ENCODE results near the gene RELT. TPM values are rescaled to one million over a fixed set of nuclear protein-coding genes. Genes with fewer than 3 reads are reported as not detected.

RELT gene
- total and polyA plus RNA-seq, 2 experiments from 2014 or later: 2.0 to 6.3 TPM

- no peak for DNase-seq (ENCODE audit: low spot score)
- H3K4me1 ChIP-seq (ENCODE audit: insufficient read depth): peaks cover 40% of the 10 kb centered on the region
- H3F3A ChIP-seq (replicated peaks; ENCODE audit: low read depth): 0 out of 2 replicates have a peak, but pooled peaks cover 3% of the 10 kb centered on the region
- no peaks in the 10 kb centered on the region for H3K36me3 ChIP-seq (ENCODE audit: insufficient read depth)
- no peak overlapping the region for H3K27ac Mint-ChIP-seq
- H3K79me2 ChIP-seq (replicated peaks; ENCODE audit: insufficient read depth): no peaks in the 10 kb centered on the region
- peaks cover 50% of the 10 kb centered on the region for H3K4me1 Mint-ChIP-seq
- no peaks in the 10 kb centered on the region for H3K9me2 ChIP-seq (ENCODE audit: insufficient read depth)
- peaks cover 39% of the 10 kb centered on the region for H3K27me3 Mint-ChIP-seq (ENCODE audit: insufficient read depth, low read depth, poor library complexity)
- peaks cover 5% of the 10 kb centered on the region; the same call in 1 of the 2 replicates for H4K20me1 ChIP-seq (replicated peaks; ENCODE audit: insufficient read depth)
- no peaks in the 10 kb centered on the region for H3K36me3 Mint-ChIP-seq (ENCODE audit: low read depth)
- no peak for ATAC-seq
- peaks cover 15% of the 10 kb centered on the region for H3K27me3 ChIP-seq (ENCODE audit: insufficient read depth)
- no peak overlapping the region for H3K4me2 ChIP-seq
- no peak overlapping the region for H3K4me3 Mint-ChIP-seq
- no peaks in the 10 kb centered on the region for H3K9me3 Mint-ChIP-seq
- no peak for TF ChIP-seq EZH2phosphoT487 (IDR thresholded peaks at IDR 0.05; ENCODE audit: unreplicated experiment)
- TF ChIP-seq ZNF462 (CRISPR knock-in tag; IDR thresholded peaks at IDR 0.05): no peak
- no peak for TF ChIP-seq NANOG (IDR thresholded peaks at IDR 0.05; ENCODE audit: borderline replicate concordance)
- no peak for TF ChIP-seq EZH2 (IDR thresholded peaks at IDR 0.05; ENCODE audit: low read depth, unreplicated experiment)
- no peak for TF ChIP-seq REST (IDR thresholded peaks at IDR 0.05; ENCODE audit: unreplicated experiment)
- no peak for TF ChIP-seq CREB1 (CRISPR knock-in tag; IDR thresholded peaks at IDR 0.05; ENCODE audit: low read depth)
- no peak for TF ChIP-seq JUNB (IDR thresholded peaks at IDR 0.05; ENCODE audit: unreplicated experiment)
- no peak for TF ChIP-seq POLR2AphosphoS5 (IDR thresholded peaks at IDR 0.05; ENCODE audit: low read depth)
- TF ChIP-seq CTCF (conservative IDR thresholded peaks at IDR 0.05; ENCODE audit: low read depth in 2 of 2): no peak
- TF ChIP-seq ZNF331 (CRISPR knock-in tag; IDR thresholded peaks at IDR 0.05; ENCODE audit: low read depth): no peak
- TF ChIP-seq ETS1 (IDR thresholded peaks at IDR 0.05): no peak
- H3K4me3 ChIP-seq: no peak overlapping the region
- H3K27ac ChIP-seq (ENCODE audit: low read depth): no peak overlapping the region
- no peak overlapping the region for H2AFZ ChIP-seq
Measured at GRCh38 chr11:73327812-73328364, 48.3 kb upstream of the RELT start.

Data from GM23338 (cell line).